Measurements from ENCODE around the gene DNAJC5G. TPM values are rescaled to one million over a fixed set of nuclear protein-coding genes. Genes with fewer than 3 reads are reported as not detected.
"Not testable (repeated sequence)": the region's sequence is repeated elsewhere in the genome, so short reads cannot be mapped to it uniquely, and the experiment has no call there.

The DNAJC5G gene
- total and polyA plus RNA-seq, 2 donors (not counting 1 experiment from before 2014, with no cell fraction given) = not detected

DNA sequence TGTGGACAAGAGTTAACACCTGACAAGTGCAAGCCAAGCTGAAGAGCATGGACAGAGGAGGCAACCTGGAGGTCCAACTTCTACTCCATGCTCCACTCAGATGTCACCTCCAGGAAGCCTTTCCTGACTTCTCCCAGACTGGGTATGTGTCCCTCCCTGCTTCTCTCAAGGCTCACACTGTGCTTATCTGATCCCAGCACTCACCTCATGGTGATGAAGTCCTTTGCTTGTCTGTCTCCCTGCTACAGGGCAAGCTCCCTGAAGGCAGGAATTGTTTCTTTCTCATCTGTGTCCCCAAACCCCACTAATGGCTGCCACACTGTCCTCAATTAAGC, 9.7 kb upstream of the DNAJC5G start:
- Histone ChIP-seq H2AFZ (ENCODE audit: low read length) (no peak overlapping the region), H3K9ac (ENCODE audit: insufficient read depth, low read length) (no peak overlapping the region), H3K4me1 (ENCODE audit: control insufficient read depth, extremely low read depth, insufficient read depth, low read length) (peaks cover 2% of the 10 kb centered on the region), H3K79me2 (ENCODE audit: control insufficient read depth, insufficient read depth, low read length) (no peaks in the 10 kb centered on the region), H3K4me3 (replicated peaks in 1 of 4; ENCODE audit: control extremely low read depth in 1 of 4, insufficient read depth in 1 of 4, low read depth in 3 of 4, low read length in 4 of 4) (no peak overlapping the region), H3K36me3 (ENCODE audit: control insufficient read depth, insufficient read depth, low read length) (no peaks in the 10 kb centered on the region), H3K27ac (ENCODE audit: insufficient read depth, low read length) (no peak overlapping the region), H4K20me1 (ENCODE audit: control insufficient read depth, extremely low read depth, insufficient read depth, low read length) (no peaks in the 10 kb centered on the region), H3K9me3 (ENCODE audit: control insufficient read depth, insufficient read depth, low read depth, low read length) (no peaks in the 10 kb centered on the region), H3K4me2 (ENCODE audit: extremely low read depth, insufficient read depth, low read length) (no peak overlapping the region), H3K27me3 (ENCODE audit: control insufficient read depth, insufficient read depth, low read length) (peaks cover 70% of the 10 kb centered on the region)
- TF ChIP-seq, protein P1, sequence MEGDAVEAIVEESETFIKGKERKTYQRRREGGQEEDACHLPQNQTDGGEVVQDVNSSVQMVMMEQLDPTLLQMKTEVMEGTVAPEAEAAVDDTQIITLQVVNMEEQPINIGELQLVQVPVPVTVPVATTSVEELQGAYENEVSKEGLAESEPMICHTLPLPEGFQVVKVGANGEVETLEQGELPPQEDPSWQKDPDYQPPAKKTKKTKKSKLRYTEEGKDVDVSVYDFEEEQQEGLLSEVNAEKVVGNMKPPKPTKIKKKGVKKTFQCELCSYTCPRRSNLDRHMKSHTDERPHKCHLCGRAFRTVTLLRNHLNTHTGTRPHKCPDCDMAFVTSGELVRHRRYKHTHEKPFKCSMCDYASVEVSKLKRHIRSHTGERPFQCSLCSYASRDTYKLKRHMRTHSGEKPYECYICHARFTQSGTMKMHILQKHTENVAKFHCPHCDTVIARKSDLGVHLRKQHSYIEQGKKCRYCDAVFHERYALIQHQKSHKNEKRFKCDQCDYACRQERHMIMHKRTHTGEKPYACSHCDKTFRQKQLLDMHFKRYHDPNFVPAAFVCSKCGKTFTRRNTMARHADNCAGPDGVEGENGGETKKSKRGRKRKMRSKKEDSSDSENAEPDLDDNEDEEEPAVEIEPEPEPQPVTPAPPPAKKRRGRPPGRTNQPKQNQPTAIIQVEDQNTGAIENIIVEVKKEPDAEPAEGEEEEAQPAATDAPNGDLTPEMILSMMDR (conservative IDR thresholded peaks at IDR 0.05 in 1 of 2, IDR thresholded peaks at IDR 0.05 in 1 of 2; ENCODE audit: low read depth in 1 of 2, low read length in 2 of 2) = no peak
- peak; percentile 67 for TF ChIP-seq EZH2 (IDR thresholded peaks at IDR 0.05; ENCODE audit: low read length, missing control alignments)
- no peak for DNase-seq (ENCODE audit: low read depth in 2 of 2)

DNA sequence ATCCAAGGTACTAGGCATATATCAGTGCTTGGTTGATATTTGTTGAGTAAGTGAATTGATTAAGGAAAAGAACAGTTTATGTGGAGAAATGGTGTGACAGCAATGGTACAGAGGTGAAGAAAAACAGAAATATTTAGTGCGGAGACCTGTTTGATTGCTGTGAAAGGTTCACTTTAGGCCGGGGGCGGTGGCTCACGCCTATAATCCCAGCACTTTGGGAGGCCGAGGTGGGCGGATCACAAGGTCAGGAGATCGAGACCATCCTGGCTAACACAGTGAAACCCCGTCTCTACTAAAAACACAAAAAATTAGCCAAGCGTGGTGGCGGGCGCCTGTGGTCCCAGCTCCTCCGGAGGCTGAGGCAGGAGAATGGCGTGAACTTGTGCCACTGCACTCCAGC, 6.9 kb upstream of the DNAJC5G start:
- not testable (repeated sequence) for H3K4me2 ChIP-seq (ENCODE audit: extremely low read depth, insufficient read depth, low read length); H3K4me3 ChIP-seq (replicated peaks in 1 of 4; ENCODE audit: control extremely low read depth in 1 of 4, insufficient read depth in 1 of 4, low read depth in 3 of 4, low read length in 4 of 4); DNase-seq (ENCODE audit: low read depth in 2 of 2); H3K36me3 ChIP-seq (ENCODE audit: control insufficient read depth, insufficient read depth, low read length); H3K4me1 ChIP-seq (ENCODE audit: control insufficient read depth, extremely low read depth, insufficient read depth, low read length); H3K9ac ChIP-seq (ENCODE audit: insufficient read depth, low read length); H3K79me2 ChIP-seq (ENCODE audit: control insufficient read depth, insufficient read depth, low read length); H3K9me3 ChIP-seq (ENCODE audit: control insufficient read depth, insufficient read depth, low read depth, low read length); H4K20me1 ChIP-seq (ENCODE audit: control insufficient read depth, extremely low read depth, insufficient read depth, low read length); H2AFZ ChIP-seq (ENCODE audit: low read length); H3K27ac ChIP-seq (ENCODE audit: insufficient read depth, low read length)
- peaks cover 47% of the 10 kb centered on the region for H3K27me3 ChIP-seq (ENCODE audit: control insufficient read depth, insufficient read depth, low read length)

DNA sequence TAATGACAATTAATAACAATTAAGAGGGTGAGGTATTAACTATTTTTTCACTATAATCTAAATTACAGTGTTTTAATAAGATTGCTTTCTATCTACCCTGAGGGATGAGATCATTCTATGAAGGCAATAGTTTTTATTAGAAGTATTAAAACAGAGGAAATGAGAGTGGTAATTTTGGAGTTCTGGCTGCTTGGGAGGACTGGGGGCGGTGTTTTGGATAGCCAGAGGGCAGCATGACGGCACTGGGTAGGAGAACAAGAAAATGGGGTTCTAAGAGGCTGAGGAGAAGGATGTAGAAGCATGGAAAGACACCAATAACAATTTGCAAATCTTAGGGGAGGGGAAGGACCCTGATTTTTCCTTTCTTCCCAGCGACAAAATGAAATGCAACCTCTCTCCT, 5.1 kb upstream of the DNAJC5G start:
- no peak for DNase-seq (ENCODE audit: low read depth in 2 of 2)
- Histone ChIP-seq H3K4me3 (replicated peaks in 1 of 4; ENCODE audit: control extremely low read depth in 1 of 4, insufficient read depth in 1 of 4, low read depth in 3 of 4, low read length in 4 of 4) (no peak overlapping the region), H4K20me1 (ENCODE audit: control insufficient read depth, extremely low read depth, insufficient read depth, low read length) (no peaks in the 10 kb centered on the region), H2AFZ (ENCODE audit: low read length) (no peak overlapping the region), H3K27me3 (ENCODE audit: control insufficient read depth, insufficient read depth, low read length) (peaks cover 29% of the 10 kb centered on the region), H3K4me1 (ENCODE audit: control insufficient read depth, extremely low read depth, insufficient read depth, low read length) (no peaks in the 10 kb centered on the region), H3K27ac (ENCODE audit: insufficient read depth, low read length) (no peak overlapping the region), H3K36me3 (ENCODE audit: control insufficient read depth, insufficient read depth, low read length) (no peaks in the 10 kb centered on the region), H3K4me2 (ENCODE audit: extremely low read depth, insufficient read depth, low read length) (no peak overlapping the region), H3K9ac (ENCODE audit: insufficient read depth, low read length) (no peak overlapping the region), H3K9me3 (ENCODE audit: control insufficient read depth, insufficient read depth, low read depth, low read length) (no peaks in the 10 kb centered on the region), H3K79me2 (ENCODE audit: control insufficient read depth, insufficient read depth, low read length) (no peaks in the 10 kb centered on the region)
- TF ChIP-seq EZH2 (IDR thresholded peaks at IDR 0.05; ENCODE audit: low read length, missing control alignments) = no peak
- TF ChIP-seq, protein P1 (conservative IDR thresholded peaks at IDR 0.05 in 1 of 2, IDR thresholded peaks at IDR 0.05 in 1 of 2; ENCODE audit: low read depth in 1 of 2, low read length in 2 of 2) = no peak

All from fibroblast of lung (primary cell).